HG03378 (cell line): ENCODE data around the gene HP.
"Not testable (repeated sequence)": the region's sequence is repeated elsewhere in the genome, so short reads cannot be mapped to it uniquely, and the experiment has no call there.

Experiments used
- ATAC-seq: cut with Tn5 transposase; IDR thresholded peaks from one replicate; pipeline ENCODE4 v1.9.1; 2021; ENCODE audit warnings: mild to moderate bottlenecking, moderate library complexity; ENCODE audit not compliant: unreplicated experiment

HP gene

DNA sequence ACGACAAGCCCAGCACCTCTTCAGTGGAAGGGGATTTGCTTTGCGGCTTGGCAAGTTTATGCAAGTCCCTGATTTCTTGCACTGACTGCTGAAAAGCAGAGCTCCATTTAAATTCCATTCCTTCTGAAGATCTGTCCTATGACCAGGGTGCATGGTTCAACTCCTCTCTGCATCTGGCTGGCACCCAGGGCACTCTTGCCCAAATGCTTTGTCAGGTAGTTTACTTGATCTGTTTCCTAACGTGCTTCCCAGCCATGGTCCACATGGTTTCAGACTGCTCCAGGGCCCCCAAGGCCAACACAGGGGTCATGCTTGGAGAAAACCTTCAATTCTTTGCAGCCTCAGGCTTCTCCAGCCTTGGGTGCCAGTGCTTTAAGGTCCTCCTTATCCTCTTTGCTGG, 11.2 kb upstream of the HP start:
- no peak for ATAC-seq

DNA sequence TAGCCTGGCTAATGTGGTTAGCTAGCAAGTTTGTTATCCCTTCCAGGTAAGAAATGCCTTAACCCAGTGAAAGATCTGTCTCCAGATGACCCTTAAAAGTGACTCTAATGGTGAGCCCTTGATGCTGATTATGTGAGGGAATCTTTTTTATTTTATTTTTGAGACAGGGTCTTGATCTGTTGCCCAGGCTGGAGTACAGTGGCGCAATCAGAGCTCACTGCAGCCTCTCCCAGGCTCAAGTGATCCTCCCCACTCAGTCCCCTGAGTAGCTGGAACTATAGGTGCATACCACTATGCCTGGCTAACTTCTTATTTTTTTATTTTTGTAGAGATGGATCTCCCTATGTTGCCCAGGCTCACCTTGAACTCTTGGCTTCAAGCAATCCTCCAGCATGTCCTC, 10.8 kb upstream of the HP start:
- ATAC-seq = no peak

DNA sequence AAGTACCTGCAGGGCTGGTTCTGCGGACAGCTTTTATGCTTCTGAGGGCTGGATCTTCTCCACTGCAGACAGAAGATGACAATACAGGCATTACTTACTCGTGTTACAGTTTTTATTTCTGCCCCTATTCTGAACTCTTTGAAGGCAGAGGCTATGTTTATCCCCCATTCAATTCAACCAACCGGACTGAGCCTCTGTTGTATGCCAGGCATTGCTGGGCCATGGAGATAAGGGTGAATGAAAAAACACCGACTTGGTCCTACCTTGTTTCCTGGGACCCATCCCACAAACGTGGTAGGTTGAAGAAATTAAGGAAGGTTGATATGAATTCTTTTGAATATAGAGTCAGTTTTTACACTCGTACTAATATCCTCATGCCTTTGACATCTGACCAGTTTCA, 10.0 kb upstream of the HP start:
- no peak for ATAC-seq

DNA sequence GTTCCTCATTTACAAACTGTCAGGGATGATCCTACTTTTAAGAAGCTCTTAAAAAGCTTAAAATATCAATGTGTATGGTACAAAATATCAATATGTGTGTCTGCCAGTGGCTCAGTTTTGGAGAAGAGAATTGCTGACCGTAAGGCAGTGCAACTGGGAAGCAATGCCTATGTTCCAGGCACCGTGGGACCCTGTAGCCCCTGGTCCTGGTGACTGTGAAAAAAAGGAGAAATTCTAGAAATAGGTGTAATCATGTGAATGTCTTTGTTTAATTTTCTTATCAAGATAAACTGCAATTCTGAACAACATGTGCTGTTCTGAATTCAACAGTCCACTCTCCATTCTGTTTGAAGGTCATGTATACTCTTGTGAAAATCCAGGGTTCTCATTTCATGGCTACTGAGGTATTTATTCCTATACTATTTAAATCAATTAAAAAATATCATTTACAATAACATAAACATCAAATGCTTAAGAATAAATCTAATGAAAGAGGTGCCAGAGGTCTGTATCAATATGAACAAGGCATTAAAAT, 9.4 kb upstream of the HP start:
- no peak for ATAC-seq

DNA sequence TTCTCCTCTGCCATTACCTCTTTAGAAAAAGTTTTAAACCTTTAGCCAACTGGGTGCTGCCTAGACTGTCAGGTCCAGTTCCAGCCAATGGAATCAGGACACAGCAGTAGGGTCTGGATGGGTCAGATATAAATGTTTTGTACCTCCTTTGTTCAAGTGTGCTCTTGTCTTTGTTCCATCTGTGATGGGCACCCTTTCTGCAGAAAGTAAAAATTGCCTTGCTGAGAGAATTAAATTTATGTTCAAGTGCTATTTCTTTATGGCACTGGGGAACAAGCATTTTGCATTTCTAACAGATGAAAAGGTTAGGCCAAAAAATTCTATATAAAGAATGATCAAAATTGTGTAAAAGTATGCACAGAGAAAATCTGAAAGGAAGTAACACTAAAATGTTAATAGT, 5.2 kb upstream of the HP start:
- ATAC-seq = no peak

DNA sequence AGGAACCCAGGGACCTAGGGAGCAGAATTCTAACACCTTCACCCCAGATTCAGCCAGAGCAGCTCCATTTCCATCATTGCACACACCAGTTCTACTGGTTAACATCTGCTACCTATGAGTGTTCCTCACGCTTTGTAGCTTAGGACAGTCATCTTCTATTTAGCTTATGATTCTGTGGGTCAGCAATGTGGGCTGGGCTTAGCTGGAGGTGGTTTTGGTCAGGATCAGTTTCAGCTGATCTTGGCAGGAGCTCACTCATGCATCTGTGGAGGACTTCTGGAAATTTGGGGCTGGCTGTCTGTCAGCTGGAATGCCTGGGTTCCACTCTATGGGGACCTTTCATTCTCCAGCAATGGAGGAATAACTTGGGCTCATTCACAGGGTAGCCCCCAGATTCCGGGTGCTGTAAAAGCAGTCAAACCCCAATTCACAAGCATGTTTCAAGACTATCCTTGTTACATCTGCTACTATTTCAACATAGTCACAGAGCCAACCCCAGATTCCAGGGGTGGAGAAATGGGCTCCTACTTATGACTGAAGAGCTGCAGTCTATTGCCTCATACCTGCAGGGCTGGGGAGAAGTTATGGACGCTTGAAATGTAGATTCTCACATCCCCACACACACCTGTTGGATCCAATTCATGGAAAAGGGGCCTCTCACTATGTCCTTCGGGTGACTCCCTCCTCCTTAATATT, 3.4 kb upstream of the HP start:
- no peak for ATAC-seq

DNA sequence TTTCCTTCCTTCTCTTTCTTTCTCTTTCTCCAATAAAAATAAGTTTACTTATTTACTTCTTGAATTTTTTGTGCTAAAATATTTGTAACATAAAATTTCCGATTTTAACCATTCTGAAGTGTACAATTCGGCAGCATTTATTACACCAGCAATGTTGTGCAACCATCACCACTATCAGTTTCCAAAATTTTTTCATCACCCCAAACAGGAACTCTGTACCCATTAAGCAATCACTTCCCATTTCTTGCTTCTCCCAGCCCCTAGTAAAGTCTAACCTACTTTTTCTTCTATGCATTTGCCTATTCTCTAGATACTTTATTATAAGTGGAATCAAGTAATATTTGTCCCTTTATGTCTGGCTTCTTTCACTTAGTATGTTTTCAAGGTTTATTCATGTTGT, 2.5 kb upstream of the HP start:
- no peak for ATAC-seq

DNA sequence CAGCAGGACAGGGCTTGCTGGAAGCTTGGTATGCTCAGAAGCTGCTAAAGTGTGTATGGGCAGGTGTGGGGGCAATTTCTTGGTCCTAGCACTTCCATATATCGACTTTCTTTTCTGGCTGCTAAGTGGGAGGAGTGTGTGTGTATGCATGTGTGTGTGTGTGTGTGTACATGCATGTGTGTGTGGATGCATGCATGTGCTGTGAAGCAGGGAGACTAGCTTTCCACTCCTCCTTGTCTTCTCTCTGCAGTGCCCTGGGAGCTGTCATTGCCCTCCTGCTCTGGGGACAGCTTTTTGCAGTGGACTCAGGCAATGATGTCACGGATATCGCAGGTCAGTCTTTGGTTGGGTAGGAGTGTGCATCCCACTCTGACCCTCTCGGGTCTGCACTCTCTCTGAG, 1.6 kb downstream of the HP start:
- no peak for ATAC-seq

DNA sequence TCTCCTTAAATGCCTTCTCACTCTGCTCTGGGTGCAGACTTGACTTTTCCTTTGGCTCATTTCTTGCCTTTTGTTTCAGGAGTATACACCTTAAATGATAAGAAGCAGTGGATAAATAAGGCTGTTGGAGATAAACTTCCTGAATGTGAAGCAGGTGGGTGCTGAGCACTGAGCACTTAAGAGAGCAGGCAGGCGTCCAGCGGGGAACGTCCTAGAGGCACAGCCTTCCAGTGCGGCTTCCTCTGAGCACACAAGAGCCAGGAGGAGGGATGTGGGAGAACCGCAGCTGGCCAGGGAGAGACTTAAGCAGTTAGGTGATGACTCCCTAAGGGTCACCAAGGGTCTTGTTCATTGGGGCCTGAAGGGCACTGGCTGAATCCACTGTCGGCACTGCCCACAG, 3.0 kb downstream of the HP start:
- not testable (repeated sequence) for ATAC-seq

DNA sequence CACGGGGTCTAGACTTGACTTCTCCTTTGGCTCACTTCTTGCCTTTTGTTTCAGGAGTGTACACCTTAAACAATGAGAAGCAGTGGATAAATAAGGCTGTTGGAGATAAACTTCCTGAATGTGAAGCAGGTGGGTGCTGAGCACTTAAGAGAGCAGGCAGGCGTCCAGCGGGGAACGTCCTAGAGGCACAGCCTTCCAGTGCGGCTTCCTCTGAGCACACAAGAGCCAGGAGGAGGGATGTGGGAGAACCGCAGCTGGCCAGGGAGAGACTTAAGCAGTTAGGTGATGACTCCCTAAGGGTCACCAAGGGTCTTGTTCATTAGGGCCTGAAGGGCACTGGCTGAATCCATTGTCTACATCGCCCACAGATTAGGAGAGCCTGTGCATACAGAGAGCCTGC, 4.8 kb downstream of the HP start:
- ATAC-seq = not testable (repeated sequence)

DNA sequence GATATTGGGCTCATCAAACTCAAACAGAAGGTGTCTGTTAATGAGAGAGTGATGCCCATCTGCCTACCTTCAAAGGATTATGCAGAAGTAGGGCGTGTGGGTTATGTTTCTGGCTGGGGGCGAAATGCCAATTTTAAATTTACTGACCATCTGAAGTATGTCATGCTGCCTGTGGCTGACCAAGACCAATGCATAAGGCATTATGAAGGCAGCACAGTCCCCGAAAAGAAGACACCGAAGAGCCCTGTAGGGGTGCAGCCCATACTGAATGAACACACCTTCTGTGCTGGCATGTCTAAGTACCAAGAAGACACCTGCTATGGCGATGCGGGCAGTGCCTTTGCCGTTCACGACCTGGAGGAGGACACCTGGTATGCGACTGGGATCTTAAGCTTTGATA, 6.1 kb downstream of the HP start:
- no peak for ATAC-seq

DNA sequence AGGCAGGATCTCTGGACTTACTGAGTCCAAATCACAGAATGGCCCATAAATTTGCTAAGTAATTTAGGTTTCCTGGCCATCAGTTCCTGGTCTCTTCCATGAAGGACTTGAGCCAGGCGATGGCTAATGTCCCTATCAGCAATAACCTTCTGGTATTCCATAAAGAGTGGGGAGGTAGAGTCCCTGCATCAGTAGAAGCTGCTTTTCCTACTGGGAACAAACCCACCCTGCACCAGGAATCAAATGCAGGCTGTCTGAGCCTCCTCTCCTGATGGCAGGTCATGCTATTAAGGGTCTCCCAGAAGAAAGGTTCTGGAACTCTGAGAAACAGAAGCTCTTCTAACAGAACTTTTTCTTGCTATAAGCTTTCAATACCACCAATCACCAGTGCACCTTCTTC, 7.3 kb downstream of the HP start:
- no peak for ATAC-seq

DNA sequence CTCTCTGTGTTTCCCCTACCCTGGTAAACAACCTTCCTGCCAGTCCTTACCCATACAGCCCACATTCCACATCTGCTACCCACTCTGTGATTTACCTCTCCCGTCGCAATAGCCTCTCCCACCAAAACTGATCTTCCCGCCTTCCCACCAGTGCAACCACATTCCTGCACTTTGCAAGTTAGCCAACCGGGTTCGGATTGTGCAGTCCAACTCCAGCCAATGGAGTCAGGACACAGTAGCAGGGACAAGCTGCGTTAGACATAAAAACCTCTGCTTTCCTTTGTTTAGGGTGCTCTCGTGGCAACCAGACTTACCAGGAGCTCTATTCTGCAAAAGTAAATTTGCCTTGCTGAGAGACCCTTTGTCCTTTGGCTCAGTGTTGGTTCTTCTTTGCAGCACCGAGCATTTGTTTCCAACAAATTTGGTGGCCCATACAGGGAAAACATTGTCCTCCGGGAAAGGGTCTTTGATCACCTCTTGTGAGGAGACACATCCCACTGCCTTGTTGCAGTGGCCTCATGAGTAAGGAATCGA, 10.1 kb downstream of the HP start:
- no peak for ATAC-seq

DNA sequence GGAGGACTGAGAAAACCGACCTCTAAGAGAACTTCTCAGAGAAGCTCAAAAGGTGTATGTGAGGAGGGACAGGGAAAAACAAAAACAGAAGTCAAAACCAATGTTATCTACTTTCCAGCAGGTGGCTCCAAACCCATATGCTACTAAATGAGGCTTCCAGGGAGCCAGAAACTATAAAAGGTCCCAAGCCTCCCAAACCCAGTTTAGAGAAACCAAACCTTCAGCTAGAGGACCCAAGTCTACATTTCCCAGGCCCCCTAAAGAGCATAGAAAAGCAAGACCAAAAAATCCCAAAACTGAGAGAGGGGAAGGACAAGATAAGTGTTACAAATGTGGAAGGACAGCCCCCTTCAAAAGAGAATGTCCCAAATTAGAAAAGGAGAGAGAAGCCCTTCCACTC, 12.4 kb downstream of the HP start:
- no peak for ATAC-seq

DNA sequence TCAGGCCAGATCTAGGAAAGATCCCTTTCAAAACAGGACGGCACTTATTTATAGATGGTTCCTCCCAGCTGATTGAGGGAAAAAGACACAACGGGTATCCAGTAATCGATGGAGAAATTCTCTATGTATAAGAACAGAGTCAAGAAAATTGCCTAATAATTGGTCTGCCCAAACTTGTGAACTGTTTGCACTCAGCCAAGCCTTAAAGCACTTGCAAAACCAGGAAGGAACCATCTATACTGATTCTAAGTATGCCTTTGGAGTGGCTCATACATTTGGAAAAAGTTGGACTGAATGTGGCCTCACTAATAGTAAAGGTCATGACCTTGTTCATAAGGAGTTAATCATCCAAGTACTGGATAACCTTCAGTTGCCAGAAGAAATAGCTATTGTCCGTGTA, 14.6 kb downstream of the HP start:
- ATAC-seq = no peak

DNA sequence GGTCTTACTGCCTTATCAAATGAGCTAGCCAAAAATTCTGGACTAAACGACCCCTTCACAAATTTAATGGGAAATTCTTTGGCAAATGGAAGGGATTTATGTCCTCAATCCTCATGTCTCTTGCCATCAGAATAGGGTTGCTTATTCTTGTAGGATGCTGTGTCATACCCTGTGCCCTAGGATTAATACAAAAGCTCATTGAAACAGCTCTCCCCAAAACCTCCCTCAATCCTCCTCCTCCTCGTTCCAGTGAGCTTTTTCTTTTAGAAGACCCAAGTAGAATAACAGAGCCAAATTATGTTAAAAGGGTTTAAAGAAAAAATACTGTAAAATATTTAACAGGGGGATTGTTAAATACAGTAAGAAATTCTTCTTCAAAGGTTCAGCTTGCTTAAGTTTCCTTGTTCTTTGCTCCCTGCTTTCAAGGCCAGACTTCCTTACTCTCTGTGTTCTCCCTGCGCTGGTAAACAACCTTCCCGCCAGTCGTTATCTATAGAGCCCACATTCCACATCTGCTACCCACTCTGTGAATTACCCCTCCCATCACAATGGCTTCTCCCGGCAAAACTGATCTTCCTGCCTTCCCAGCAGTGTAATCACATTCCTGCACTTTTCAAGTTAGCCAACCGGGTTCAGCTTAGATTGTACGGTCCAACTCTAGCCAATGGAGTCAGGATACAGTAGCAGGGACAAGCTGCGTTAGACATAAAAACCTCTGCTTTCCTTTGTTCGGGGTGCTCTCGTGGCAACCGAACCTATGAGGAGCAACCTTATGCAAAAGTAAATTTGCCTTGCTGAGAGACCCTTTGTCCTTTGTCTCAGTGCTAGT, 18.4 kb downstream of the HP start:
- no peak for ATAC-seq

DNA sequence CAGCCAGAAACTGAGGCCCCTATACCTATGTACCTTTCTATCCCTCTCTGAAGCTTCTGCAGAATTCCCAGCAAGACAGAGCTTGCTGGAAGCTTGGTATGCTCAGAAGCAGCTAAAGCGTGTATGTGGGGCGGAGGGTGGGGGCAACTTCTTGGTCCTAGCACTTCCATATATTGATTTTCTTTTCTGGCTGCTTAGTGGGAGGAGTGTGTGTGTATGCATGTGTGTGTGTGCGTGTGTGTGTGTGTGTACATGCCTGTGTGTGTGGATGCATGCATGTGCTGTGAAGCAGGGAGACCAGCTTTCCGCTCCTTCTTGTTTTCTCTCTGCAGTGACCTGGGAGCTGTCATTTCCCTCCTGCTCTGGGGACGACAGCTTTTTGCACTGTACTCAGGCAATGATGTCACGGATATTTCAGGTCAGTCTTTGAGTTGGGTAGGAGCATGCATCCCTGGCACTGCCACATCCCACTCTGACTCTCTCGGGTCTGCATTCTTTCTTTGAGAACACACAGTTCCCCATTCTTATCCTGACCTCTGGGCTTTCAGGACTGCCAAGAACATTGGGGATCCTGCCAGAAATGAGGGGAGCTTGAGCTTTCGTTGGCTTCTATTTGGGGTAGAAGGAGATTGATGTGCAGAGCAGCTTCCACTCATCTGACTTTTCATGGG, 19.4 kb downstream of the HP start:
- ATAC-seq = no peak

DNA sequence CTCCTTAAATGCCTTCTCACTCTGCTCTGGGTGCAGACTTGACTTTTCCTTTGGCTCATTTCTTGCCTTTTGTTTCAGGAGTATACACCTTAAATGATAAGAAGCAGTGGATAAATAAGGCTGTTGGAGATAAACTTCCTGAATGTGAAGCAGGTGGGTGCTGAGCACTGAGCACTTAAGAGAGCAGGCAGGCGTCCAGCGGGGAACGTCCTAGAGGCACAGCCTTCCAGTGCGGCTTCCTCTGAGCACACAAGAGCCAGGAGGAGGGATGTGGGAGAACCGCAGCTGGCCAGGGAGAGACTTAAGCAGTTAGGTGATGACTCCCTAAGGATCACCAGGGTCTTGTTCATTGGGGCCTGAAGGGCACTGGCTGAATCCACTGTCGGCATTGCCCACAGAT, 20.8 kb downstream of the HP start:
- not testable (repeated sequence) for ATAC-seq

DNA sequence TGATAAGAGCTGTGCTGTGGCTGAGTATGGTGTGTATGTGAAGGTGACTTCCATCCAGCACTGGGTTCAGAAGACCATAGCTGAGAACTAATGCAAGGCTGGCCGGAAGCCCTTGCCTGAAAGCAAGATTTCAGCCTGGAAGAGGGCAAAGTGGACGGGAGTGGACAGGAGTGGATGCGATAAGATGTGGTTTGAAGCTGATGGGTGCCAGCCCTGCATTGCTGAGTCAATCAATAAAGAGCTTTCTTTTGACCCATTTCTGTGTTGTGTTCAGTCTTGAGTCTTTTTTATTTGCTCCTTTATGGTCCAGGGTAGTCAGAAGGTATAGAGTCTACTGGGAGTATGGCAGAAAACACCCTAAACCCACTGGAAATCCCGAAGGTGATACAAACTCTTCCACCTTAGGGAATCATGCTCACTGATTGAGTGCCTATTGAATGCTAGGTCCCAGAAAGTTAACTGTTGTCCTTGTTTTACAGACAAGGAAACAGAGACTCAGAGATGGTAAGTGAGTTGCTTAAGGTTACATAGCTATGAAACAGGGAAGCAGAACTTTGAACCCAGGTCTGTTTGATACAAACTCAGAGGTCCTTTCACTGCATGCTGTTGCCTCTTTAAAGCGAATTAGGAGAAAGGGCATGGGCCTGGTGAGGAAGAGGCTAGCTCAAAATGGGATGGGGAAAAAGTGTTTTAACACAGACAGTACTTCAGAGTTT, 22.8 kb downstream of the HP start:
- ATAC-seq = not testable (repeated sequence)

DNA sequence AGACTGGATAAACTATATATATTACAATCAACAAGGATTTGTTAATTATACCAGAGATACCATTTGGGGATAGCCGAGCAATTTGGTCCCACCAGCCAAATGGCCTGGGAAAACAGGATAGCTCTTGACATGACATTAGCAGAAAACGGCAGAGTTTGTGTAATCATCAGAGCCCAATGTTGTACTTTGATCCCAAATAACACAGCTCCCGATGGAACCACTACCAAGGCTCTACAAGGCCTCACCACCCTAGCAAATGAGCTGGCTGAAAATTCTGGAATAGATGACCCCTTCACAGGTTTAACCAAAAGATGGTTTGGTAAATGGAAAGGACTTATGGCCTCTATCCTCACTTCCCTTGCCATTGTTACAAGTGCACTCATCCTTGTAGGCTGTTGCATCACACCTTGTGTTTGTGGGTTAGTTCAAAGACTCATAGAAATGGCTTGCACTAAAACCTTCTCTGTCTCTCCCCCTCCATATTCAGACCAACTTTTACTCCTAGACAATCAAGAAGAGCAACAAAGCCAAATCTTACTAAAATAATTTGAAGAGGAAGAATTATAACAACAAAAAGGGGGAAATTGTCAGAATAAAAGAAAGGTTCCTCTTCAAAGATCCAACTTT, 29.6 kb downstream of the HP start:
- ATAC-seq = no peak
